ENCODE results near the gene RNF187.

Gene RNF187

GRCh38 chr1:228487336-228488124, at the start of gene RNF187:
Gene RNF187, plus strand, starts transcription at chr1:228487382.
- DNase-seq (ENCODE audit: low read depth): no peak

- DNase-seq (ENCODE audit: low read depth): no peak
Observed at GRCh38 chr1:228437424-228437962, 49.7 kb upstream of the RNF187 start.

- no peak for DNase-seq (ENCODE audit: low read depth)
Observed at GRCh38 chr1:228438266-228438665, 48.9 kb upstream of the RNF187 start.

- no peak for DNase-seq (ENCODE audit: low read depth)
Observed at GRCh38 chr1:228440761-228441500, 46.3 kb upstream of the RNF187 start.

GRCh38 chr1:228443395-228443794, 43.8 kb upstream of the RNF187 start:
- no peak for DNase-seq (ENCODE audit: low read depth)

- no peak for DNase-seq (ENCODE audit: low read depth)
Observed at GRCh38 chr1:228445490-228445842, 41.7 kb upstream of the RNF187 start.

GRCh38 chr1:228445843-228446650, 41.1 kb upstream of the RNF187 start:
- no peak for DNase-seq (ENCODE audit: low read depth)

- DNase-seq (ENCODE audit: low read depth): no peak
Observed at GRCh38 chr1:228446852-228447251, 40.3 kb upstream of the RNF187 start.

GRCh38 chr1:228448372-228448771, 38.8 kb upstream of the RNF187 start:
- no peak for DNase-seq (ENCODE audit: low read depth)

GRCh38 chr1:228450200-228450599, 37.0 kb upstream of the RNF187 start:
- DNase-seq (ENCODE audit: low read depth): no peak

- DNase-seq (ENCODE audit: low read depth): no peak
Observed at GRCh38 chr1:228452194-228453021, 34.8 kb upstream of the RNF187 start.

GRCh38 chr1:228453022-228453560, 34.1 kb upstream of the RNF187 start:
- DNase-seq (ENCODE audit: low read depth): no peak

GRCh38 chr1:228453614-228454013, 33.6 kb upstream of the RNF187 start:
- no peak for DNase-seq (ENCODE audit: low read depth)

- DNase-seq (ENCODE audit: low read depth): no peak
Observed at GRCh38 chr1:228454238-228454637, 32.9 kb upstream of the RNF187 start.

- no peak for DNase-seq (ENCODE audit: low read depth)
Observed at GRCh38 chr1:228455715-228456114, 31.5 kb upstream of the RNF187 start.

- DNase-seq (ENCODE audit: low read depth): no peak
Observed at GRCh38 chr1:228456252-228457016, 30.7 kb upstream of the RNF187 start.

GRCh38 chr1:228457017-228457395, 30.2 kb upstream of the RNF187 start:
- no peak for DNase-seq (ENCODE audit: low read depth)

GRCh38 chr1:228457396-228458176, 29.6 kb upstream of the RNF187 start:
- peak; percentile 93 for DNase-seq (ENCODE audit: low read depth)

Measured in GM04503 (cell line).